Loucy (cell line): Measurements from ENCODE around the gene MGRN1.

Experiments
- H2AFZ ChIP-seq: fragments of 200-600 bp; sonication (generic); 2 replicates; pipeline ENCODE4 v1.6.0; 2016; ENCODE audit warnings: antibody characterized with exemption, mild to moderate bottlenecking, low read length, moderate library complexity
- H3F3A ChIP-seq: fragments of 200-600 bp; 2 replicates; pipeline ENCODE4 v1.6.0; 2016; ENCODE audit warnings: antibody characterized with exemption, low read depth, mild to moderate bottlenecking
- H3K27me3 ChIP-seq: fragments of 200-600 bp; sonication (generic); 2 replicates; pipeline ENCODE4 v1.6.1; 2014; ENCODE audit warnings: low read length, mild to moderate bottlenecking; ENCODE audit not compliant: insufficient read depth, poor library complexity, severe bottlenecking
- H3K36me3 ChIP-seq: fragments of 200-600 bp; sonication (generic); 2 replicates; pipeline ENCODE4 v1.6.1; 2016; ENCODE audit warnings: low read length; ENCODE audit not compliant: insufficient read depth
- H3K4me1 ChIP-seq: fragments of 200-600 bp; sonication (generic); 2 replicates; pipeline ENCODE4 v1.5.1; 2014; ENCODE audit warnings: low read length, mild to moderate bottlenecking; ENCODE audit not compliant: insufficient read depth, poor library complexity, severe bottlenecking
- H3K4me2 ChIP-seq: fragments of 200-600 bp; sonication (generic); 2 replicates; pipeline ENCODE4 v1.6.0; 2014; ENCODE audit warnings: antibody characterized with exemption, low read length, low read depth, mild to moderate bottlenecking; ENCODE audit not compliant: poor library complexity, severe bottlenecking
- H3K4me3 ChIP-seq: fragments of 200-600 bp; sonication (generic); 2 replicates; pipeline ENCODE4 v1.5.1; 2014; ENCODE audit warnings: low read length, mild to moderate bottlenecking, mixed read lengths; ENCODE audit not compliant: poor library complexity, severe bottlenecking
- H3K79me2 ChIP-seq: fragments of 200-600 bp; sonication (generic); 2 replicates; pipeline ENCODE4 v1.6.1; 2014; ENCODE audit warnings: low read length; ENCODE audit not compliant: insufficient read depth
- H3K9ac ChIP-seq: fragments of 200-600 bp; sonication (generic); 2 replicates; pipeline ENCODE4 v1.6.0; 2014; ENCODE audit warnings: mild to moderate bottlenecking, low read depth, low read length, moderate library complexity; ENCODE audit not compliant: poor library complexity, severe bottlenecking
- H3K9me2 ChIP-seq: fragments of 200-600 bp; sonication (generic); replicated peaks from 2 replicates; pipeline ENCODE4 v1.6.1; 2016; ENCODE audit warnings: low read depth, low read length, mixed read lengths
- H3K9me3 ChIP-seq: fragments of 200-600 bp; sonication (generic); 2 replicates; pipeline ENCODE4 v1.6.1; 2014; ENCODE audit warnings: mild to moderate bottlenecking, antibody characterized with exemption, low read length, low read depth; ENCODE audit not compliant: insufficient read depth
- H4K20me1 ChIP-seq: fragments of 200-600 bp; sonication (generic); 2 replicates; pipeline ENCODE4 v1.6.0; 2014; ENCODE audit warnings: antibody characterized with exemption, low read length, mild to moderate bottlenecking; ENCODE audit not compliant: insufficient read depth, poor library complexity, severe bottlenecking
- EZH2phosphoT487 ChIP-seq: fragments of 200-600 bp; IDR thresholded peaks from 2 replicates; pipeline ENCODE4 v1.6.1; 2018; ENCODE audit warnings: antibody characterized with exemption, mild to moderate bottlenecking, moderate library complexity, borderline replicate concordance
- TF ChIP-seq, protein P1 (sequence below): fragments of 200-600 bp; sonication (generic); conservative IDR thresholded peaks from 2 replicates; pipeline ENCODE4 v1.5.1; 2014; ENCODE audit warnings: mild to moderate bottlenecking, antibody characterized with exemption, low read length

MGRN1 gene

GRCh38 chr16:4641895-4642294 lies 17.3 kb downstream of the MGRN1 start:
- Histone ChIP-seq H3K4me3 (no peak overlapping the region), H3F3A (no peaks in the 10 kb centered on the region), H3K9me3 (no peaks in the 10 kb centered on the region), H2AFZ (no peak overlapping the region), H3K79me2 (peaks cover 16% of the 10 kb centered on the region; the same call in 1 of the 2 replicates), H3K27me3 (no peaks in the 10 kb centered on the region), H4K20me1 (no peaks in the 10 kb centered on the region), H3K36me3 (no peaks in the 10 kb centered on the region), H3K4me1 (no peaks in the 10 kb centered on the region), H3K4me2 (no peak overlapping the region), H3K9ac (no peak overlapping the region), H3K9me2 (no peaks in the 10 kb centered on the region)
- TF ChIP-seq, protein P1, sequence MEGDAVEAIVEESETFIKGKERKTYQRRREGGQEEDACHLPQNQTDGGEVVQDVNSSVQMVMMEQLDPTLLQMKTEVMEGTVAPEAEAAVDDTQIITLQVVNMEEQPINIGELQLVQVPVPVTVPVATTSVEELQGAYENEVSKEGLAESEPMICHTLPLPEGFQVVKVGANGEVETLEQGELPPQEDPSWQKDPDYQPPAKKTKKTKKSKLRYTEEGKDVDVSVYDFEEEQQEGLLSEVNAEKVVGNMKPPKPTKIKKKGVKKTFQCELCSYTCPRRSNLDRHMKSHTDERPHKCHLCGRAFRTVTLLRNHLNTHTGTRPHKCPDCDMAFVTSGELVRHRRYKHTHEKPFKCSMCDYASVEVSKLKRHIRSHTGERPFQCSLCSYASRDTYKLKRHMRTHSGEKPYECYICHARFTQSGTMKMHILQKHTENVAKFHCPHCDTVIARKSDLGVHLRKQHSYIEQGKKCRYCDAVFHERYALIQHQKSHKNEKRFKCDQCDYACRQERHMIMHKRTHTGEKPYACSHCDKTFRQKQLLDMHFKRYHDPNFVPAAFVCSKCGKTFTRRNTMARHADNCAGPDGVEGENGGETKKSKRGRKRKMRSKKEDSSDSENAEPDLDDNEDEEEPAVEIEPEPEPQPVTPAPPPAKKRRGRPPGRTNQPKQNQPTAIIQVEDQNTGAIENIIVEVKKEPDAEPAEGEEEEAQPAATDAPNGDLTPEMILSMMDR: no peak
- no peak for TF ChIP-seq EZH2phosphoT487

- no peaks in the 10 kb centered on the region for H3F3A ChIP-seq
- H2AFZ ChIP-seq: no peak overlapping the region
- peaks cover 3% of the 10 kb centered on the region; the same call in 1 of the 2 replicates for H3K79me2 ChIP-seq
- no peak overlapping the region for H3K9ac ChIP-seq
- H3K4me2 ChIP-seq: no peak overlapping the region
- peaks cover 6% of the 10 kb centered on the region; the same call in 1 of the 2 replicates for H3K36me3 ChIP-seq
- H3K27me3 ChIP-seq: no peaks in the 10 kb centered on the region
- no peaks in the 10 kb centered on the region for H3K9me2 ChIP-seq
- no peaks in the 10 kb centered on the region for H3K4me1 ChIP-seq
- H3K4me3 ChIP-seq: no peak overlapping the region
- TF ChIP-seq EZH2phosphoT487: no peak
- TF ChIP-seq, protein P1: no peak
- H4K20me1 ChIP-seq: peaks cover 3% of the 10 kb centered on the region
- H3K9me3 ChIP-seq: no peaks in the 10 kb centered on the region
Measured at GRCh38 chr16:4646773-4647643, 22.4 kb downstream of the MGRN1 start.

GRCh38 chr16:4647644-4647980 lies 23.0 kb downstream of the MGRN1 start:
- Histone ChIP-seq H3K4me3 (no peak overlapping the region), H2AFZ (no peak overlapping the region), H3K79me2 (peaks cover 3% of the 10 kb centered on the region; the same call in 1 of the 2 replicates), H3F3A (no peaks in the 10 kb centered on the region), H3K36me3 (peaks cover 9% of the 10 kb centered on the region; the same call in 1 of the 2 replicates), H3K4me1 (no peaks in the 10 kb centered on the region), H3K9ac (no peak overlapping the region), H3K9me2 (no peaks in the 10 kb centered on the region), H4K20me1 (peaks cover 3% of the 10 kb centered on the region), H3K9me3 (no peaks in the 10 kb centered on the region), H3K4me2 (no peak overlapping the region), H3K27me3 (no peaks in the 10 kb centered on the region)
- no peak for TF ChIP-seq EZH2phosphoT487
- TF ChIP-seq, protein P1: no peak
